Suppressor macrophage treated with lipopolysaccharide for 4 hours (primary cell): ENCODE measurements around the gene UBE2Q1.

ENCODE experiments used
- DNase-seq: peaks from one replicate; pipeline ENCODE4 v3.0.0-alpha.2; 2020

The UBE2Q1 gene

DNA sequence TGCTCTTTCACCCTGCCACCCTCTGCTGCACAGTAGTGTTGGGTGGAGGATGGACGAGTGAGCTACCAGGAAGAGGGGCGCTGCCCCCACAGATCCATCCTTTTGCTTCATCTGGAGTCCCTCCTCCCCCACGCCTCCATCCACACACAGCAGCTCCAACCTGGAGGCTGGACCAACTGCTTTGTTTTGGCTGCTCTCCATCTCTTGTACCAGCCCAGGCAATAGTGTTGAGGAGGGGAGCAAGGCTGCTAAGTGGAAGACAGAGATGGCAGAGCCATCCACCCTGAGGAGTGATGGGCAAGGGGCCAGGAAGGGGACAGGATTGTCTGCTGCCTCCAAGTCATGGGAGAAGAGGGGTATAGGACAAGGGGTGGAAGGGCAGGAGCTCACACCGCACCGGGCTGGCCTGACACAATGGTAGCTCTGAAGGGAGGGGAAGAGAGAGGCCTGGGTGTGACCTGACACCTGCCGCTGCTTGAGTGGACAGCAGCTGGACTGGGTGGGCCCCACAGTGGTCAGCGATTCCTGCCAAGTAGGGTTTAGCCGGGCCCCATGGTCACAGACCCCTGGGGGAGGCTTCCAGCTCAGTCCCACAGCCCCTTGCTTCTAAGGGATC lies 17.6 kb upstream of the UBE2Q1 start:
- no peak for DNase-seq

DNA sequence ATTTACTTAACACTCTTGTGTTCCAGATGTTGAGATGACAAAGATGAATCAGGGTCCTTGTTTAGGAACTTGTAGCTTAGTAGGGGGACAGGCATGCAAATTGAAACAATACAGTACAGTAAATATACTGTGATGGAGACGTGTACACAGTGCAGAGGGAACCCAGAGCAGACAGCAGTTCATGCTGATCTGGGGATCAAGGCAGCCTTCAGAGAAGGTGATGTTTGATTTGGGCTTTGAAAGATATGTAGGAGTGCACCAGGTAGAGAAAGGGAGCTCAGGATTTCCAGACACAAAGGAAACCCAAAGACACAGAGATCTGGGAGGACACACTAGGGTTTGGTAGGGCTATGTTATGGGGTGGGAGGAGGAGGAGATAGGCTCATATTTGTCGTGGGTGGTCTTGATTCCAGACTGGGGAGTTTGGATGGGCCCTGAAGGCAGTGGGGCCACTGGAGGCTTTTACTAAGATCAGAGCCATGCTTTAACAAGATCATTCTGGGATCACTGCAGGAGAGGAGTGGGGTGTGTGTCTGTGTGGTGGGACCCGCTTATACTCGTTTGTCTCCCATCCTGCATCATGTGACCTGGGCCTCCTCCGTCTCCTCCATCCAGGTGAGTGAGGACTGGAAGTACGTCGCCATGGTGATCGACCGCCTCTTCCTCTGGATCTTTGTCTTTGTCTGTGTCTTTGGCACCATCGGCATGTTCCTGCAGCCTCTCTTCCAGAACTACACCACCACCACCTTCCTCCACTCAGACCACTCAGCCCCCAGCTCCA lies 16.9 kb upstream of the UBE2Q1 start:
- no peak for DNase-seq

- DNase-seq = no peak
Observed at GRCh38 chr1:154574716-154575115, 16.3 kb upstream of the UBE2Q1 start.

DNA sequence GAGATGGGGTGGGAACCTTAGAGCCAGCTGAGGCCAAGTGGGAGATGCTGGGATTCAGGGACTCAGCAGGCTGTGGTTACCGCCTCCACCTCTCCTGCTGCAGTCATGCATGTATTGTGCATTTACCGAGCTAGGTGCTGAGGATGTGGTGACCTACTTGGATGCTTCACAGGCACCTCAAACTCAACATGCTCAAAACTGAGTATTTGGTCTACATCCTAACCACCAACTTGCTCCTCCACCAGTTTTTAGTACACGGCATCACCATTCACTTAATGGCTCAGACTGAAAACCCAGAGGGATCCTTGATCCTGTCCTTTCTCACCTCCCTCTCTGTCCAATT lies 14.7 kb upstream of the UBE2Q1 start:
- DNase-seq = no peak

- no peak for DNase-seq
Observed at GRCh38 chr1:154572468-154573167, 14.2 kb upstream of the UBE2Q1 start.

GRCh38 chr1:154571964-154572288 lies 13.5 kb upstream of the UBE2Q1 start:
- DNase-seq = no peak

GRCh38 chr1:154571244-154571963 lies 12.9 kb upstream of the UBE2Q1 start:
- no peak for DNase-seq

GRCh38 chr1:154568157-154568815 lies 9.8 kb upstream of the UBE2Q1 start:
- no peak for DNase-seq

GRCh38 chr1:154567386-154568156 lies 9.1 kb upstream of the UBE2Q1 start, which contains the start of gene CHRNB2:
TSS of gene CHRNB2 (plus strand) at chr1:154567778. CDS start at chr1:154568045, 267 bp downstream.
- DNase-seq = peak; percentile 65

DNA sequence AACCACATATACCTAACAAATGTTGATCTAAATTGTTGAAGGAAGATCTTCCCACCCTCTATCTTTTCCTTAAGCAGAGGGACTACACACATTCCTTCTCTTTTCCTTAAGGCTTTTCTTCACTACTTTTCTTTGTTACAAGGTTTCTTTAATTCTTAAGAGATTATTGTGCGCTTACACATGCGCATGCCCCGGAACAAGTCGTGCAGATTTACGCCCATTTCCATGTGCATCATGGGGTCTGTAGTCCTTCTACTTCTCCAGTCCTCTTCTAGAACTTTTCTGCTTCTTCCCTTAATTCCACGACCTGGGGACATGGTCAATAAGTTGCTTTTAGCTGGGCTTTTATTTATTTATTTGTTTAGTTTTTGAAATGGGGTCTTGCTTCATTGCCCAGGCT lies 7.4 kb upstream of the UBE2Q1 start:
- no peak for DNase-seq

GRCh38 chr1:154559466-154560044 lies 1.1 kb upstream of the UBE2Q1 start:
- peak; percentile 91 for DNase-seq

GRCh38 chr1:154558720-154559465 lies 431 bp upstream of the UBE2Q1 start:
- peak; percentile 99 for DNase-seq

- no peak for DNase-seq
Observed at GRCh38 chr1:154557248-154557938, 1.1 kb downstream of the UBE2Q1 start.

DNA sequence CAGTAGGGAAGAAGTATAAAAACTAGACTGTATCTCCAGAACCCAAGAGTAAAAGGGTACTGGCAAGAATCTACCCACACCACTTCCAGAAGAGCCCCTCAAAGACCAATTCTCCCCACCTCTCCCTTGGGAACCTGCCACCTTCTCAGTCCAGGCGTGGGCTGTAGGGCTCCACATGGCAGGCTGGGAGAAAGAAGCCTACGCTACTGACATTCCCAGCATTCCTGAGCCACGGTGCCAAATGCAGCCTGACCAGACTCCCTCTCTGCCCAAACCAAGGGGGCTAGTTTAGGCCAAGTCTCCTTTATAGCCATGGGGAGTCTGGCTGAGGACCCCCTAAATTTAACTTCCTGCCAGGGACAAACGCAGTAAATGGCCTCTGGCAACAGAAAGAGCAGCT lies 2.0 kb downstream of the UBE2Q1 start:
- DNase-seq = no peak

DNA sequence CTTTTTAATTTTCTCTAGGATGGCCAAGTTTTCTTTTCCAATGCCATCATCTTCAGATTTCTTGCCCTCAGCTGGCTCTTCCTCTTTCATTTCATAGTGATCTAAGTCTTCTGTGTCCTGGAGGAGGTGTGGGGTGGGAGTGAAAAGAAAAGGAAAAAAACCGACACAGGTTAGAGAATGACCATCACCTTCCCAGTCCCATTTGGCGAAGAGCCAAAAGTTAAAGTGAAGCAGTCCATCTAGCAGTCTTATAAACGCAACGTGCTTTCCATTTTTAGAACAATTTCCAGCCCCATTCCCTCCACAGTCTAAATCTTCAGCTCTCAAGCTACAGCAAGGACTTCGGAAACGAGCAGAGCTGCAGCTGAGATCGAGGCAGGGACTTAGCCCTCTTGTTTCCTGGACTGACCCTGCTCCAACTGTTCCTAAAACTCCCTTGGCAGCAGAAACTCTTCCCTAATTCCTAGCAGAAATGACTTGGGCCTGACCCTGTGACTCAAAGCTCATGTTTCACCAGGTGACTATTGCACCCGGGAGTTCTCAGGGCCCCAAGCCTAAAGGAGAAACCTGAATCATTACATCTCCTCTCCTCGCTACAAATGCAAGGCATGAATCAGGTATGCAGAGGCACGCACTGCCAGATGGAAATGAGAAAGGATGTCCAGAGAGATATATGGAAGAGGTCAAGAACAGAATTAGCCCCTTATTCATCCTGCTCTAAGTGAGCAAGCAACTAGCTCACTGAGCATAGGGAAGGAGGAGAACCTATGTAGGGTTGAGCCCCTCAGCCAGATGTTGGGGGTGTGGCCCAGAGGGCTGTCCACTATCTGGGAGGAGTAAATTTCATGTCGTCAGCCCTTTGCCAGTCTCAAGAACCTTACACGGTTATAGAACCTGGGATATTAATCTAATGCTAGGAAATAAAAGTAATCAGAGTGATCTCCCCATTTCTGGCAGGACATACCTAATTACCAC lies 5.1 kb downstream of the UBE2Q1 start:
- DNase-seq = no peak

GRCh38 chr1:154552036-154552435 lies 6.4 kb downstream of the UBE2Q1 start:
- DNase-seq = no peak

GRCh38 chr1:154551474-154551873 lies 7.0 kb downstream of the UBE2Q1 start:
- no peak for DNase-seq

DNA sequence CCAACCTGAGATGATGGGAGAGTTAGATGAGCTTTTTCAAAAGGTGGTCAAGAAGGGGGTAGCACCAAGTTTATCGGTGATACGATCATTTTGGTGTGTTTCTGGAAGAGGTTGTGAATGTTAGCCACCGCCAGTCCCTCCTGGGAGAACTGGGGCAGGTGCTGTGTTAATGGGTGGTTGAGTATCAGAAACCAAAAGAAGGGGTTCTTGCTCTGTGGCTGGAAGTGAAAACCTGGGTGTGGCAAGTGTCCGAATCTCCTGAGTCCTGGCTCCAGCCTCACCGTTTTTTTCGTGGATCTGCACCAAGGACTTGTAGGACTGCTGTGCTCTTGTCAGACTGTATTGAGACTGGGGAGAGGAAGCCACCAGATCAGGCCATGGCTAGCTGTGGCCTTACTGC lies 7.8 kb downstream of the UBE2Q1 start:
- DNase-seq = no peak

GRCh38 chr1:154550070-154550469 lies 8.4 kb downstream of the UBE2Q1 start:
- DNase-seq = no peak
